Endometrial microvascular endothelial cells (primary cell): ENCODE data around the gene CDH23. TPM values are rescaled to one million over a fixed set of nuclear protein-coding genes. Genes with fewer than 3 reads are reported as not detected.

Source experiments
- in situ Hi-C: cut with HindIII; loops from 2 replicates; pipeline ENCODE4 v1.10.0; 2017; ENCODE audit warnings: low sequenced_read_pairs, low pct_unique_long_range_greater_than_20kb; ENCODE audit errors: inconsistent ontology term
- total RNA-seq: library from RNA; depleted of rRNA; stranded (reverse); fragments of >200 nt; gene quantifications from one replicate; pipeline ENCODE4 v1.2.3, GENCODE V29; 2015; ENCODE audit errors: inconsistent ontology term

Gene CDH23
- total RNA-seq, 1 donor from 2014 or later, result 0.09 TPM

GRCh38 chr10:71388583-71389310 lies 8.0 kb upstream of the CDH23 start:
- in situ Hi-C loops, result loop anchor here (25.0 kb wide), 1 partner anchor 174 kb away; no protein-coding TSS in a partner anchor

- in situ Hi-C loops, result loop anchor here (25.0 kb wide), 1 partner anchor 172 kb away; no protein-coding TSS in a partner anchor
Measured at GRCh38 chr10:71389768-71390460, 6.8 kb upstream of the CDH23 start.

- in situ Hi-C loops, result loop anchor here (25.0 kb wide), 1 partner anchor 172 kb away; no protein-coding TSS in a partner anchor
Measured at GRCh38 chr10:71390461-71390835, 6.3 kb upstream of the CDH23 start.

- in situ Hi-C loops, result loop anchor here (25.0 kb wide), 1 partner anchor 171 kb away; no protein-coding TSS in a partner anchor
Measured at GRCh38 chr10:71390921-71391690, 5.6 kb upstream of the CDH23 start.

GRCh38 chr10:71391701-71392100 lies 5.0 kb upstream of the CDH23 start:
- in situ Hi-C loops, result loop anchor here (25.0 kb wide), 1 partner anchor 171 kb away; no protein-coding TSS in a partner anchor

- in situ Hi-C loops, result loop anchor here (25.0 kb wide), 1 partner anchor 170 kb away; no protein-coding TSS in a partner anchor
Measured at GRCh38 chr10:71392292-71392691, 4.4 kb upstream of the CDH23 start.

GRCh38 chr10:71392791-71393781 lies 3.6 kb upstream of the CDH23 start:
- in situ Hi-C loops, result loop anchor here (25.0 kb wide), 1 partner anchor 169 kb away; no protein-coding TSS in a partner anchor

GRCh38 chr10:71393841-71394475 lies 2.8 kb upstream of the CDH23 start:
- in situ Hi-C loops, result loop anchor here (25.0 kb wide), 1 partner anchor 168 kb away; no protein-coding TSS in a partner anchor

GRCh38 chr10:71394926-71395562 lies 1.7 kb upstream of the CDH23 start:
- in situ Hi-C loops, result loop anchor here (25.0 kb wide), 1 partner anchor 167 kb away; no protein-coding TSS in a partner anchor

- in situ Hi-C loops, result loop anchor here (25.0 kb wide), 1 partner anchor 167 kb away; no protein-coding TSS in a partner anchor
Measured at GRCh38 chr10:71395621-71396020, 1.1 kb upstream of the CDH23 start.

- in situ Hi-C loops, result loop anchor here (25.0 kb wide), 1 partner anchor 166 kb away; no protein-coding TSS in a partner anchor
Measured at GRCh38 chr10:71396084-71396710, 523 bp upstream of the CDH23 start.

- in situ Hi-C loops, result loop anchor here (25.0 kb wide), 1 partner anchor 165 kb away; no protein-coding TSS in a partner anchor
Measured at GRCh38 chr10:71397296-71398212, 834 bp downstream of the CDH23 start.

- in situ Hi-C loops, result loop anchor here (25.0 kb wide), 1 partner anchor 163 kb away; no protein-coding TSS in a partner anchor
Measured at GRCh38 chr10:71398976-71399375, 2.3 kb downstream of the CDH23 start.

GRCh38 chr10:71399946-71400345 lies 3.2 kb downstream of the CDH23 start:
- in situ Hi-C loops, result loop anchor here (25.0 kb wide), 1 partner anchor 162 kb away; no protein-coding TSS in a partner anchor

GRCh38 chr10:71401056-71401455 lies 4.3 kb downstream of the CDH23 start:
- in situ Hi-C loops, result no loop called here
